Urinary bladder (tissue), 4 donors: ENCODE measurements around the gene ADGRV1. TPM values are rescaled to one million over a fixed set of nuclear protein-coding genes. Genes with fewer than 3 reads are reported as not detected.

ENCODE experiments used
- DNase-seq: peaks from one replicate; pipeline ENCODE4 v3.0.0-alpha.2; 2015; ENCODE audit errors: extremely low spot score
- H3K27ac ChIP-seq: one replicate; pipeline ENCODE4 v1.5.1; 2013; ENCODE audit warnings: low read depth, mild to moderate bottlenecking, moderate library complexity
- H3K36me3 ChIP-seq: one replicate; pipeline ENCODE4 v1.6.1; 2013; ENCODE audit warnings: mild to moderate bottlenecking, moderate library complexity; ENCODE audit not compliant: insufficient read depth
- H3K4me1 ChIP-seq: one replicate; pipeline ENCODE4 v1.6.1; 2013; ENCODE audit warnings: mild to moderate bottlenecking, moderate library complexity; ENCODE audit not compliant: insufficient read depth
- H3K4me3 ChIP-seq: one replicate; pipeline ENCODE4 v1.5.1; 2013; ENCODE audit warnings: low read depth, low read length
- WGBS: extraction: QIAGEN DNeasy Blood & Tissue Kit; methylation state at CpG from one replicate; pipeline ENCODE4 v1.1.7; 2013; 5-methylcytosine and 5-hydroxymethylcytosine counted together
- polyA plus RNA-seq: library from polyadenylated mRNA; stranded (reverse); fragments of 200-250 nt; gene quantifications from one replicate; pipeline ENCODE4 v1.2.3, GENCODE V29; 2013
- total RNA-seq: library from RNA; depleted of rRNA; stranded (reverse); fragments of >200 nt; gene quantifications from one replicate; pipeline ENCODE4 v1.2.3, GENCODE V29; 2014
- donor health status: healthy with polysubstance abuse.
- donor health status: healthy.

Gene ADGRV1
- total and polyA plus RNA-seq, 2 donors, result 4.0 to 6.6 TPM

GRCh38 chr5:91126888-91127287 is 568.3 kb downstream of the ADGRV1 start:
- no peak overlapping the region for H3K4me3 ChIP-seq
- DNase-seq, result no peak
- 83% methylated on average over 2 of the region's 2 CpGs for WGBS
- peaks cover 1% of the 10 kb centered on the region for H3K4me1 ChIP-seq
- H3K27ac ChIP-seq, result no peak overlapping the region
- H3K36me3 ChIP-seq, result no peaks in the 10 kb centered on the region

- DNase-seq, result no peak
- H3K36me3 ChIP-seq, result no peaks in the 10 kb centered on the region
- H3K27ac ChIP-seq, result peak overlapping the region; percentile 2
- H3K4me3 ChIP-seq, result no peak overlapping the region
- WGBS, result 27% methylated on average over 1 of the region's 1 CpG
- peaks cover 1% of the 10 kb centered on the region for H3K4me1 ChIP-seq
Measured at GRCh38 chr5:91127456-91128081, 569.0 kb downstream of the ADGRV1 start.

DNA sequence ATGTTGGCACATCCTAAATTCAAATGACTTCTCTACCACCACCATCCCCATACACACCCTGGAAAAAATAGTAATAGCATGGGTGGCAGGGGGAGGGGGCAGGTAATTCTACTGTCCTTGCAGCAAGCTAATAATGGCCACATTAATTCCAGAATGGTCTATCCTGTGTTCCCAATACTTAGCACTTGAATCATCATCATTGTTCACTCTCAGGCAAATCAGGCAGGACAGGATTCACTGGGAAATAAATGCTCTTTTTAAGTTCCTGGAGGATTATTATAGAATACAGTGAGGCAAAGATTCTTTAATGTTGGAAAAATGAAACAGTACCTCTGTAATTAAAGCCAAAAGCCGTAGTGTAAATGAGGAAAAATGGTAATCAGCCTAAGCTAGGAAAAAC is 570.0 kb downstream of the ADGRV1 start:
- no peak overlapping the region for H3K4me3 ChIP-seq
- no peaks in the 10 kb centered on the region for H3K36me3 ChIP-seq
- no peak for DNase-seq
- H3K27ac ChIP-seq, result no peak overlapping the region
- H3K4me1 ChIP-seq, result peaks cover under 1% of the 10 kb centered on the region
- 86% methylated on average over 1 of the region's 1 CpG for WGBS

DNA sequence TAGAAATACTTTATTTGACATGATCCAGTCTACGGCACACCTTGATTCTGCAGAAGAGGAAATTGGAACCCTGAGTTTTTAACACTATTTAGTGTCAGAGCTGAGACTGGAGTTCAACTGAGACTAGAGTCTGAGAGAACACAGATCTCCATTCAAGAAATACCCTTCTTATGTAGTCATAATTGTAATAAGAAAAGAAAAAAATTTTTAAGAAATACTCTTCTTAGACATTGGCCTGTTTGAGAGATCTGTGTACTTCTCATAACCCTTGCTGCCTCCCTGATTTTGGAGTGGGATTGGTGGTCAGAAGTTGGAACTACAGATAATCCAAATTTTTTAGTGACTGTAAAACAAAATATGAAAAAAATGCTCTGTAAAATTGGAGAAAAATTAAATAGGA is 571.2 kb downstream of the ADGRV1 start:
- Histone ChIP-seq H3K4me1 (no peaks in the 10 kb centered on the region), H3K4me3 (no peak overlapping the region), H3K36me3 (no peaks in the 10 kb centered on the region), H3K27ac (no peak overlapping the region)
- WGBS, result 97% methylated on average over 1 of the region's 1 CpG
- no peak for DNase-seq

DNA sequence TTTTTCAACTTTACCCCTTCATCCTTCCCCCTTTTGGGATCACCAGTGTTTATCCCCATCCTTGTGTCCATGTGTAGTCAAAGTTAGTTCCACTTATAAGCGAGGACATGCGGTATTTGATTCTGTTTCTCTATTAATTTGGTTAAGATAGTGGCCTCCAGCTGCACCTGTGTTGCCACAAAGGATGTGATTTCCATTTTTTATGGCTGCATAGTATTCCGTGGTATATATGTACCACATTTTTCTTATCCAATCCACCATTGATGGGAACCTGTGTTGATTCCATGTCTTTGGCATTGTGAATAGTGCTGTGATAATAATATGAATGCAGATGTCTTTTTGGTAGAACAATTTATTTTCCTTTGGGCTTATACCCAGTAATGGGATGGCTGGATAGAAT is 572.2 kb downstream of the ADGRV1 start:
- DNase-seq, result no peak
- no peaks in the 10 kb centered on the region for H3K4me1 ChIP-seq
- H3K36me3 ChIP-seq, result no peaks in the 10 kb centered on the region
- no peak overlapping the region for H3K4me3 ChIP-seq
- WGBS, result 97% methylated on average over 3 of the region's 3 CpGs
- no peak overlapping the region for H3K27ac ChIP-seq

- DNase-seq, result no peak
- Histone ChIP-seq H3K27ac (no peak overlapping the region), H3K36me3 (no peaks in the 10 kb centered on the region), H3K4me3 (no peak overlapping the region), H3K4me1 (no peaks in the 10 kb centered on the region)
- 80% methylated on average over 2 of the region's 2 CpGs for WGBS
Measured at GRCh38 chr5:91132550-91132949, 574.0 kb downstream of the ADGRV1 start.

DNA sequence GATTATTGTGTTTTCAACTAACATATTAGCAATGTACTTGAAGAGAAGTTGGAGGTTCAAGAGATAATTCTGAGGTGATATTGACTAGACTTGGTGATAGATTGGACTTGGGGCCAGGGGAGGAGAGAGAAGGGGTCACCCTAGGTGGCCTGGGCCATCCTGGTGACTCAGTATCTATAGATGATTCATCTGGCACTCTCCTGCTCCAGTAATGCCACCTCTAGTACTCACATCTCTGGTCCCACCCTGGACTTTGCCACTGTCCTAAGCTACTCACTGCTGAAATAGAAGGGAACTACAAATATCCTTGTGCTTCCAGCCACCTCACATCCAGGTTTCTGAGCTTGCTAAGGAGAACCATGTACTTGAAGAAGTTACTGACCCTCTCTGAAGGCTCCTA is 574.6 kb downstream of the ADGRV1 start:
- H3K4me3 ChIP-seq, result no peak overlapping the region
- no peaks in the 10 kb centered on the region for H3K36me3 ChIP-seq
- H3K4me1 ChIP-seq, result no peaks in the 10 kb centered on the region
- H3K27ac ChIP-seq, result no peak overlapping the region
- DNase-seq, result no peak

GRCh38 chr5:91135475-91136248 is 577.1 kb downstream of the ADGRV1 start:
- 86% methylated on average over 5 of the region's 5 CpGs for WGBS
- no peak overlapping the region for H3K27ac ChIP-seq
- H3K4me3 ChIP-seq, result no peak overlapping the region
- no peaks in the 10 kb centered on the region for H3K36me3 ChIP-seq
- no peaks in the 10 kb centered on the region for H3K4me1 ChIP-seq
- DNase-seq, result no peak

DNA sequence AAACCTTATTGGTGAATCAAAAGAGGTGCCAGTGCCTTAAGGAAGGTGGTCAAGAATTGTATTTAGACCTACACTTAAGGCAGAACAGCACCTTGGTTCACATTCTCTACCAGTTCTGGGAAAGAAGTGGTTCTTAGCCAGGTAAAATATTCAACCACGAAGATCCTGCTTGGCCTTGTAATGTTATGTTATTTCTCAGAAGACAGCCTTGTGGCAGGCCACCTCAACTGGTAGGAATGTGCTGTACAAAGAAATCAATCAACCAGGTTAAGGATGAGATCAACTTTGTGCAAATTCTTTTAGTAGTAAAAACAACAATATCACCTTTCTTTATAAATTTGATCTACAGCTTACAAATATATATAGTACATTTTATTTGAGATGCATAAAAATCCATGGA is 577.7 kb downstream of the ADGRV1 start:
- DNase-seq, result no peak
- no peaks in the 10 kb centered on the region for H3K4me1 ChIP-seq
- H3K4me3 ChIP-seq, result no peak overlapping the region
- no peaks in the 10 kb centered on the region for H3K36me3 ChIP-seq
- 83% methylated on average over 1 of the region's 1 CpG for WGBS
- H3K27ac ChIP-seq, result peak overlapping the region; percentile 10

GRCh38 chr5:91137647-91138046 is 579.0 kb downstream of the ADGRV1 start:
- no peak overlapping the region for H3K4me3 ChIP-seq
- no peaks in the 10 kb centered on the region for H3K36me3 ChIP-seq
- no peak for DNase-seq
- 96% methylated on average over 3 of the region's 3 CpGs for WGBS
- no peak overlapping the region for H3K27ac ChIP-seq
- no peaks in the 10 kb centered on the region for H3K4me1 ChIP-seq

DNA sequence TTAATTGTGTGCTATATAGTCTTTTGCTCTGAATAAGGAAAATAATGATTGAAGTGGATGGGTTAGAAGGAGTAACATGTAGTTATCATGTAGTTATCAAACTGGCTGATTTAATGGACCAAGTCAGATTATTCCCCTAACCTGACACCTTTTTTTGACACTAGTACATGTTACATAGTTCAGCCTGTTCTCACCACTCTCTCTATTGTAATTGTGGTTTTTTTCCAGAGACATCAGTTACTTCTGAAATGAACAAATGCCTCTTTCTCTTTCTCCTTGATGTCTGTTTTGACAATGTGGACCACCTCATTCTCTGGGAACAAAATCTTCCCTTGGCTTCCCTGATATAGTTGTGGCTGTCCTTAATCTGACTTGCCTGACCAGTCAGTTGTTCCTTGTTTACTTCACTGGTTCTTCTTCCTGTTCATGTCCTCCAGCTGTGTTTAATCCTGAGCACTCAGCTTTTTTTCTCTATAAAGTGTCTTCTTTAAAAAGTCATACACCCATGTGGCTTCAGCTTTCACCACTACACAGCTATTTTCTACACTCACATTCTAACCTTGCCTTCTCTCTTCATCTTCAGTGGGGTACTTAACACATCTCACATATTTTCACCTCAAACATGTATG is 581.1 kb downstream of the ADGRV1 start:
- Histone ChIP-seq H3K4me3 (no peak overlapping the region), H3K36me3 (no peaks in the 10 kb centered on the region), H3K27ac (no peak overlapping the region), H3K4me1 (no peaks in the 10 kb centered on the region)
- no peak for DNase-seq

- Histone ChIP-seq H3K4me1 (no peaks in the 10 kb centered on the region), H3K36me3 (no peaks in the 10 kb centered on the region), H3K27ac (no peak overlapping the region), H3K4me3 (no peak overlapping the region)
- DNase-seq, result no peak
- WGBS, result 73% methylated on average over 2 of the region's 2 CpGs
Measured at GRCh38 chr5:91140657-91141056, 582.1 kb downstream of the ADGRV1 start.

DNA sequence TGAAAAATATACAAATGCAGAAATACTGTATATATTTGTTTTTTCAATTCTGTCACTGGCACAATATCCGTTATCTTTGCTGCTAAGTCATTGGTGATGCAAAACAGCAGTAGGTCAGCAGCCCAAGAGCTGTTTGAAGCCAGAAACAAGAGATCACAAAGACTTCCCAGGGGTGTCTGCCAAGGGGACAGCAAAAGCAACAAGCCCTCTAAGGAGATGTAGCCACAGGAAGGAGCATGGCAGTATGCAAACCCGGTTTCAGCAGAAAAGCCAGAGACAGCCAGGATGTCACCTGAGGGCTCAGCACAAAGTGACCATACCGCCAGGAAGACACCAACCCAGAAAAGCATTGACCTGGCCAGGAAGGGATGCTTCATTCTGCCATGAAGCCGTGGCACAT is 583.0 kb downstream of the ADGRV1 start:
- DNase-seq, result no peak

DNA sequence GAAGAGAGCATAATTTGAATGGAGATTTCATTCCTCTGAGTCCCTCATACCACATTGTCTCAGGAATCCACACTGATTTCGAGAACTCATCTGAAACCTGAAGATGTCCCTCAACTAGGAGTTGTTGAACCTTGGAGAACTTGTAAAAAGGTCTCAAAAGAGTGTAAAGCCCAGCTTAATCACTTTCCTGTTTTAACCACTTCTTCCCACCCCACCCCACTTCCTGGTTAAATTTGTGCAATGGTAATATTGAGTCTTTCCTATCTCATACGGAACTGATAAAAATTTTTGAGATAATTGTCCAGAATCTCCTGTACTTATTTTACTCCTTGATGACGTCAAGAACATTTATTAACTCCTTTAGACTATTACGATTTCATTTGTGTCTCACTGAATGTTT is 583.8 kb downstream of the ADGRV1 start:
- 90% methylated on average over 4 of the region's 4 CpGs for WGBS
- Histone ChIP-seq H3K27ac (no peak overlapping the region), H3K4me3 (no peak overlapping the region), H3K4me1 (no peaks in the 10 kb centered on the region), H3K36me3 (no peaks in the 10 kb centered on the region)
- DNase-seq, result no peak

More for the DNA sequence above, 583.0 kb downstream of the ADGRV1 start:
- WGBS, result 85% methylated on average over 4 of the region's 4 CpGs
- no peaks in the 10 kb centered on the region for H3K4me1 ChIP-seq
- no peaks in the 10 kb centered on the region for H3K36me3 ChIP-seq
- H3K4me3 ChIP-seq, result no peak overlapping the region
- no peak overlapping the region for H3K27ac ChIP-seq
